Stomach (tissue), 4 donors: ENCODE data around the gene RPL13A.

Experiments used
- CTCF ChIP-seq, 7 experiments: fragments of 450-650 bp in 4 of 7; fragments of 200-600 bp in 3 of 7; sonication (generic) in 3 of 7; IDR thresholded peaks; one replicate each; pipeline ENCODE4 v1.5.1; 2016 to 2019; ENCODE audit warnings: antibody characterized with exemption in 7 of 7, control low read depth in 2 of 7, mild to moderate bottlenecking in 1 of 7
- POLR2A ChIP-seq, 4 donors: fragments of 450-650 bp; IDR thresholded peaks; one replicate each; pipeline ENCODE4 v1.6.1; 2016; ENCODE audit warnings: antibody characterized with exemption in 4 of 4, control low read depth in 2 of 4, mild to moderate bottlenecking in 1 of 4, moderate library complexity in 1 of 4

- TF ChIP-seq CTCF (IDR thresholded peaks at IDR 0.05) (no peak), POLR2A (IDR thresholded peaks at IDR 0.05) (no peak)
Observed at GRCh38 chr19:49534632-49535385, 47.4 kb downstream of the RPL13A start.
